NCI-H2107 treated with DMSO at 0.1 percent for 48 hours (cell line): ENCODE results near the gene OGFOD3.
A peak's percentile ranks its signal among the peaks of the same experiment; 100 is the strongest.
"Not testable (repeated sequence)": the region's sequence is repeated elsewhere in the genome, so short reads cannot be mapped to it uniquely, and the experiment has no call there.

Experiments used
- DNase-seq: peaks from one replicate; lab custom pipeline; 2025; ENCODE audit not compliant: unreplicated experiment; lab: John Stamatoyannopoulos, UW

The OGFOD3 gene

GRCh38 chr17:82356845-82357355, 61.5 kb downstream of the OGFOD3 start:
- peak; percentile 38 for DNase-seq

- no peak for DNase-seq
Observed at GRCh38 chr17:82355770-82356427, 62.5 kb downstream of the OGFOD3 start.

GRCh38 chr17:82354804-82355308, 63.5 kb downstream of the OGFOD3 start:
- DNase-seq: no peak

GRCh38 chr17:82353484-82353883, 64.9 kb downstream of the OGFOD3 start:
- peak; percentile 39 for DNase-seq

- peak; percentile 66 for DNase-seq
Observed at GRCh38 chr17:82351713-82352488, 66.5 kb downstream of the OGFOD3 start.

GRCh38 chr17:82351254-82351712, 67.1 kb downstream of the OGFOD3 start:
- DNase-seq: no peak

- no peak for DNase-seq
Observed at GRCh38 chr17:82350182-82351030, 68.0 kb downstream of the OGFOD3 start.

- DNase-seq: no peak
Observed at GRCh38 chr17:82349287-82349701, 69.1 kb downstream of the OGFOD3 start.

- no peak for DNase-seq
Observed at GRCh38 chr17:82348866-82349265, 69.5 kb downstream of the OGFOD3 start.

GRCh38 chr17:82348434-82348833, 70.0 kb downstream of the OGFOD3 start:
- DNase-seq: no peak

- not testable (repeated sequence) for DNase-seq
Observed at GRCh38 chr17:82347994-82348393, 70.4 kb downstream of the OGFOD3 start.

GRCh38 chr17:82346342-82347300, 71.8 kb downstream of the OGFOD3 start:
- DNase-seq: no peak

GRCh38 chr17:82345151-82345976, 73.0 kb downstream of the OGFOD3 start:
- DNase-seq: no peak

GRCh38 chr17:82344175-82344907, 74.0 kb downstream of the OGFOD3 start:
- DNase-seq: no peak

GRCh38 chr17:82343560-82343959, 74.8 kb downstream of the OGFOD3 start:
- DNase-seq: no peak

GRCh38 chr17:82342361-82343079, 75.9 kb downstream of the OGFOD3 start:
- DNase-seq: no peak

- DNase-seq: no peak
Observed at GRCh38 chr17:82339634-82340580, 78.5 kb downstream of the OGFOD3 start.
